ENCODE results near the gene DDX24.

The DDX24 gene

DNA sequence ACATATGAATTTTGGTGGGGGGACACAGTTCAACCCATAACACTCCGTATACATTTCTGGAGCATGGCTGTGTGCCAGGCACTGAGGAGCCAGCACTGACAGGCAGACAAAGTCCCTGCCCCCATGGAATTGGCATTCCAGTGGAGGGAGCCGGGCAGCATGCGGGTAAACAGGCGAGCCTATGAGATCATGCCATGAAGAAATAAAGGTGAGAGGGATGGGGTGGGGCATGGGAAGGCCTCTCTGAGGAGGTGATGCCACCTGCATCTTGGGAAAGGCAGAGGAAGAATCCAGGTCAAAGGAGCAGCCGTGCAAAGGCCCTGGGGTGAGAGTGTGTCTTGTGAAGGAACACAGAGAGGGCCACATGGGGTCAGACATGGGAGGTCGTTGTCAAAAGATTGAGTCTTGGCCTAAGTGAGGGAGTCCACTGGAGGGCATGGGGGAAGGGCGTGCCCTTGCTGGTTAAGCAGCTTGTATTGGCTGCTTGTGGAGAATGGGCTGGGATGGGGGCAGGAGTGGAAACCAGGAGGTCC, 51.3 kb downstream of the DDX24 start:
- no peak for DNase-seq

DNA sequence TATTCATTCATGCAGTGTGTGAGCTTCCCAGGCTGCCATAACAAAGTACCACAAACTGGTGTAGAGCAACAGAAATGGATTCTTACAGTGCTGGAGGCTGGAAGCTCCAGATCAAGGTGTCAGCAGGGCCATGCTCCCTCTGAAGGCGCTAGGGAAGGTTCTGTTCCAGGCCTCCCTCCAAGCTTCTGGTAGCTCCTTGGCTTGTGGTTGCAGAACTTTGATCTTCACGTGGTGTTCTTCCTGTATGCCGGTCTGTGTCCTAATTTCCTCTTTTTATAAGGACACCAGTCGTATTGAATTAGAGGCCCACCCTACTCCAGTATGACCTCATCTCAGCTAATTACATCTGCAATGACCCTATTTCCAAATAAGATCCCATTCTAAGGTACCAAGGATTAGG, 51.7 kb downstream of the DDX24 start:
- DNase-seq: no peak

DNA sequence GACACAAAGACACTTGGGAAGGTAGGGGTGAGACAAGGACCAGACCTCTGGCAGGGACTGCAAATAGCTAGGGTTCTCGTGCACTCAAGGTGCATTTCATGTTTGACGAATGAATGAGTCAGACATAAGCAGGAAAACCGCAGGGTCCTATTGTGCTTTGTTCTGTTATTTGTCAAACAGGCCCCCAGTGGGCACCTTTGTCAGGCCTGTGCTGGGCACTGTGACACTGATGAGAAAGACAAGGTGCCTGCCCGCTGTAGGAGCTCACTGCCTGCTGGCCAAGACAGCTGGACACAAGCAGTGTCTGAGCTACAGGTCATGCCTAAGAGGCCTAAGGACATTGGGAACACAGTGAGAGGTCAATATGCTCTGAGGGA, 52.6 kb downstream of the DDX24 start:
- DNase-seq: no peak

DNA sequence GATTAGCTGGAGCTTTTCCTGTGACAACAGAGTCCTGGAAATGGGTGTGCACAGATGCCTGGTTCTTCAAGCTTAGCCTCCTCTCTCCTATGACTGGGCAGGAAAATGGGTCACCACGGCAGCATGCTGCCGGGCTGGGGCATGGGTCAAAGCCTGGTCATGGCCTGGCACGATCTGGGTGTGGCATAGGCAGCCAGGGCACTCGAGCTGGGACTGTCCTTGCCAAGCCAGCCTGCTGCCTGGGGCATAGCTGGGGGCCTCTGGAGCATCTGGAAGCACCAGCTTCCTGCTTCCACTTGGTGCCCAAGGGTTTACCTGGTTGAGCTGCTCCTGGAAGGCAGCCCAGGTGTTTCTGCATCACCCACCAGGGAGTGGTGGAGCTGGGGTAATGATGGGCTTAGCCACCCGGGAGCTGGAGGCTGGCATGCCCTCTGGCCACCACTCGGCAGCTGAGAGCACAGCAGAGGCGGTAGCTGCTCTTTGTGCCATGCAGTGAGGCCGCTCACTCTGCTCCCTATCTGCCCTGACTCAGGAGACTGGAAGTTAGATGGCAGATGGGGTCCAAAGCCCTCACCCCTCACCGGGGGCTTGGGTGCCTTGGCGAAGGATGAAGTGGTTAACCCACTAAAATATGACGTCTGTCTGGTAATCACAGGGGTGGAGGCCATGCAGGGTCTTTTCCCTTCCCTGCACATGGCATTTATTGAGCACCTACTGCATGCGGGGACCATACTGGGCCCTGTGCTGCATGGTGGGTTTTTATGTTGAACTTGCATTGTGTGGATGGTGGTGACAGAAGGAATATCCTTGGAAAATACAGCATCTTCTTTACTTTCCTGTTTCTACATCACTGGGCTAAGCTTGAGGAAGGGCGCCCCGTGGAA, 53.2 kb downstream of the DDX24 start:
- DNase-seq: no peak

DNA sequence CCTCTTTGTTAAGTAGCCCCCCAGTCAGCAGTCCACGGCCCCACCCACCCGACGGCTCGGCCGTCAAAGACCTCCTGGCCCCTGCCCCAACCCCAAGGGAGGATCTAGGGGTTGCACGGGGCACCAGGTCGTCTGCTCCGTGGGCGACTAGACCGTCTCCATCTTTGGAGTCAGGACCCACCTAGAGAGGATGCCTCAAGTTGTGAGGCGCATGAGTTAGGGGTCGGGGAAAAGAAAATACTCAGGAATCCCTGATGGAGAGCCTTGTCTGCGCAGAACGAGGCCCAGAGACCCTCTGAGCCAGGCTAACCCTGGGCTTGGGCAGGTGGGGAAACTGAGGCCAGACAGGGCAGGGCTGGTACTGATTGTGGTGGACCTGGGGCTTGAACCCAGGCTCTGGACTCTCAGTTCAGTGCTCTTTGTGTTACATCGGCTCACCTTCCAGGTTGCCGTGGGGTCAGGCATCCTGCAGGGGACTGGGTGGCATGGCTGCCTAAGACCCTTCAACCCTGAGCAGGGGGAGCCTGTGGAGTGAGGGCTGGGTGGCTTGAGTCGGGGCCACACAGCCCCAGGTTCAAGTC, 54.0 kb downstream of the DDX24 start:
- DNase-seq: no peak

DNA sequence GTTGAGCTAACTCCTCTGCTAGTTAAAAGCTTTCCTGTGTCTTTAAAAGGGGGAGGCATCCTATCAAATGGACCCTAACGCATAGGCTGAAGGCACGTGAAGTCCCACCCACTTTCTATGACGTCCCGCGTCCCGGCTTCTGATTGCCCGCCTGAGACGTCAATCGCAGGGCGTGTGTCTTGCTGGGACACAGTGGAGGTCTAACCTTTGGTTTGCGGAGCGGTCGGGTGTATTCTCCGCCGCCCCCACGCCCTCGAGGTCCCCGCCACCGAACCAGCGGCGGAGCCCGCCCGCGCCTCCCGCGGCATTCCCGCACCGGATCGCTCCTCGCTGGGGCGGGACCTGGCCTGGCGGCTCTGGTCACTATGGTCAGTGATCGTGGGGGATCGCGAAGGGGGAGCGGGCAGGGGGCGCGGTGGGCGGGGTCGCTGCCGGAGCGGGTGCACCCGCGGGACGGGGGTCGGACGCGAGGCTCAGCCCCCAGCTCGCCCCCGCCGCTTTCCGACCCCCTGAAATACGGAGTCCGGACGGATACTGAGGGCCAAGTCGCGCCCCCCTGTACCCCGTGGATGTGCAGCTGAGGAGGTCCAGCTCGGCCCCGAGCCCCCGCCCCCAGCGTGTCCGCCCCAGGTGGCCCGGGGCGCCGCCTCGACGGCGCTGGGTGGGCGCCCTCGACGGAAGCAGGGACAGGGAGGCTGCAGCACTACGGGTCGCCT, 54.7 kb downstream of the DDX24 start, which contains the start of gene OTUB2:
OTUB2 (plus strand) TSS at position 168 of the 716 bp plus-strand sequence; CDS start at position 366, 198 bp downstream.
- DNase-seq: peak; percentile 99

DNA sequence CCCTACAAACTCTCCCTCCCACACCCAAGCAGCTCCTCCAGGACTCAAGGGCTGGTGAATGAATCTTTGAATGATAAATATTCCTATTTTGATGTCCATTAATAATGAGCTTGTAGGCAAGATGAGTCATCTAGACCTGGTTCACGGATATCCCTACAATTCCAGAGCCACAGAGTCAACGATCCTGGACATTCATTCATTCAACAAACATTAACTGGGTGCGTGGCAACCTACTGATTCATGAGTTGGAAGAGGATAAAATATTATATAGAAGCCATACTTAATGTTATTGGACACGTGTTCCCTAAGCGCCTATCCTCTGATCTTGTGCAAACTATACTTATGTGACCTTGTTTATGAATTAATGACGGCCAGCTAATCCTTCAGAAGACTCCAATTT, 55.3 kb downstream of the DDX24 start:
- peak; percentile 20 for DNase-seq

DNA sequence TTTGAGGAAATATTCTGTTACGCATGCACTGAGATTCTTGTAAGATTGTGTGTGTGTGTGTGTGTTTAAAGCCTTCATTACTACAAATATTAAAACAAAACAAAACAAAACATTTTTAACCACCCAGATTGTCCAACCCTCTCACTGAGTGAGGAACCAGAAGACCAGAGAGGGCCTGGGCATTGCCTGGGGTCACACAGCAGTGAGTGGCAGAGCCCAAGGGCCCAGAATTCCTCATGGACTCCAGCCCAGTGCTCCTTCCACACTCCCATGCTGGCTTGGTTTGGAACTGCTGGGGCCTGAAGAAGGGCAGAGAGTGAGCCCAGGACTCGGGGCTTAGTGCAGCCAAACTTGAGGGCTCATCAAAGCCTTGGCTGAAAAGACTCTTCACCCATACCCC, 56.5 kb downstream of the DDX24 start:
- no peak for DNase-seq

DNA sequence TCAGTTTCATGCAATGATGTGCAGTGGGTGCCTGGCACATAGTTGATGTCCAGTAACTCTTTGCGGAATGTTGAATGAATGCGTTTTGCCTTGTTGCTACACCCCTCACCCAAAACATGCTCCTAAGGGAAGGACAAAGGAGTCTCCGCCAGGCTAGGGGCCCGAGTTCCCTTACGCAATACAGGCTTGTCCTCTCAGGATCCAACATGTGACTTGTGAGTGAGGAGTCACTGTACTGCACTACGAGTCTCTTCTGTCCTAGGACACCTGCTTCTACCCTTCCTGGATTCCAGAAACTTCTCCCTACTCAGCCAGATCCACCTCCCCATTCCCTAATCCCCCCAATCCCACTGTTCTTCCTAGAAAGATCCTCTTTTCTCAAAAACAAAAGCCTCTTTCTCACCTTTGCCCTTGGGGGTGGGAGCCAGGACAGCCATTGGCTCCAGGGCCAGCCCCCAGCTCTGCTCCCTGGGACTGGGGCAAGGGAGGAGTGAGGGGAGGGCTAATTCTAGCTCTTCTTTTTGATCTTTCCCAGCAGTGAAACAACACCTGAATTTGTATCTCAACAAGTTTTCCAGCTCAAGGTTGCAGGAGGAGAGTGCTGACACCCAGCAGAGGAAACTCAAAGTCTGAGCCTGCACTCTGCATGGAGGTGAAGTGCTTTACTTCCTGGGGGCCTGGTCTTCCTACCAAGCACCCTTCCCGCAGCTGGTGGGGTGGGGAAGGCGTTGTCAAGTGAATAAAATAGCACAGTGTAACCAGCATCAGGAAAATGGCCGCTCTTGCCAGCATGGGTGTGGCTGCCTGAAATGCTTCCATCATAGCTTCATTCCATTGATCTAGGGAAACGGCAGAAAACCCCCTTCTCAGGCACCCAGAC, 58.2 kb downstream of the DDX24 start:
- no peak for DNase-seq

DNA sequence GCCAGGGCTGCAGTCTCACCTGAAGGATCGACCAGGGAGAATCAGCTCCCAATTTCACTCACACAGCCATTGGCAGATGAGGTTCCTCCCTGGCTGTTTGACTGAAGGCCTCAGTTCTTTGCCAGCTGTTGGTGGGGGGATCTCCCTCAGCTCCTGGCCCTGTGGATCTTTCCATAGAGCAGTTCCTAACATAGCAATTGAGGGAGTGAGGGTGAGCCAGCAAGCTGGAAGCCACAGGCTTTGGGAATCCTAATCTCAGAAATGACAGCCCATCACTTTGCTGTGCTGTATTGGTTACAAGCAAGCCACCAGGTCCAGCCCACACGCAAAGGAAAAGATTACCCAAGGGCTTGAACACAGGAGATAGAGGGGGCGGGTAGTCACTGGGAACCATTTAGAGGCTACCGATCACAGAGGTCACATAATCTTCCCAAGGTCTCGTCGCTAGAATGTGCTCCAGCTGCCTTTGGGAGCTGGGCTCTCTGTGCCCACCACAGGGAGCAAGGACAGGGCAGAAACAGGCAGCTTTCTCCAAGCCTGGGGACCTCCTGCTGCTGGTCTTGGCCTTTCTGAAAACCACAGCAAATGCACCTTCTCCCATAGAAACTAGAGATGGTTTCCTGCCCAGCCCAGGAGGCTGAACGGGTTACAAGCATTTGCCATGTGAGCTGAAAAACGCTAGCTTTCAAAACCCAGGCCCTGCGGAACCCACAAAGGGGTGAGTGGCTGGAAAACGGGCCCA, 59.4 kb downstream of the DDX24 start:
- no peak for DNase-seq

DNA sequence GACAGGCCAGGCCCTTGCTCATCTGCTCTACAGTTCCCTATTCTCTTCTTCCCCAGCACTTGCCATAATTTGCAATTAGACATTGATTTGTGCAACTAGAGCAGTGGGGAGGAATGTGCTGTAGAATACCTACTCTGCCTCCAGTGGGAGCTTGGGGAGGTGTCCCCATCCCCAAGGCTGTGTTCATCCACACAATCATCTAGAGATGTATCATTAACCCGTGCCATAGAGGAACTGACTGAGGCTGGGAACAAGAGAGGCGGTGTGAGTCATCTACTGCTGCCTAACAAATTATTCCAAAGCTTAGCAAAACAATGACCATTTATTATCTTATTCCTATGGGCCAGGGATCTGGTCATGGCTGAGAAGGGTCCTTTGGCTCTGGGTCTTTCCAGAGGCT, 60.0 kb downstream of the DDX24 start:
- peak; percentile 61 for DNase-seq

DNA sequence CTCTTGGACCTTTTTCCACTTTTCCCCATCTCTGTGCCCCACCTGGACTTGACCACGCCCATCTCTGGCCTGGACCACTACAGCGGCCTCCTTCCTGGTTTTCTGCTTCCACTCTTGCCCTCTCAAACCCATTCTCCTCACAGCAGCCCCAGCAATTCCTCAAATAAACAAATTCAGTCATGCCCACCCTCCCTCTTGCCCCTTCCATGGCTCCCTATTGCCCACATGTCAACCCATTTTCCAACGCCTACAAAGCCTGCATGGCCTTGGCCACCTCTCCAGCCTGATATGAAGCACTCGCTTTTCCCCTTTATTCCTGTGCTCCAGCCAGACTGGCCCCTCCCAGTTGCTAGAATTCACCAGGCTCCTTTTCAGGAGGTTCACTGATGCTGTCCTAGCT, 60.7 kb downstream of the DDX24 start:
- no peak for DNase-seq

DNA sequence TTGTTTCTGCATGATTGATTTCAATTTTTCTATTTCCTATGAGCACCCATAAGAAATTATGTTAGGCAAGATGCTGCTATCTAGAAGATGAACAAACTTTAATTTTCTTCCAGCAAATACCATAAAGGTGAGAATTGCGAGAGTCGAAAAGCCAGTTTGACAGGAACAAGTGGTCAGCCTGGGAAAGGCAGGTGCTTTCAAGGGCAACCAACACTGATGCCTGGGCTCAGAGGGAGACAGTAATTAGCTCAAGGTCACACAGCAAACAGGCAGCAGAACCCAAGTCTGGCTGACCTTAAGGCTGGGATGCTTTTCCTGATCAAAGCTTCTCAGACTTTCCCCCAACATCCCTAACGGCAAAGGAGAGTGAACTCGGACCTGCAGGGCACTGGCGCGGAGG, 61.7 kb downstream of the DDX24 start:
- DNase-seq: no peak

DNA sequence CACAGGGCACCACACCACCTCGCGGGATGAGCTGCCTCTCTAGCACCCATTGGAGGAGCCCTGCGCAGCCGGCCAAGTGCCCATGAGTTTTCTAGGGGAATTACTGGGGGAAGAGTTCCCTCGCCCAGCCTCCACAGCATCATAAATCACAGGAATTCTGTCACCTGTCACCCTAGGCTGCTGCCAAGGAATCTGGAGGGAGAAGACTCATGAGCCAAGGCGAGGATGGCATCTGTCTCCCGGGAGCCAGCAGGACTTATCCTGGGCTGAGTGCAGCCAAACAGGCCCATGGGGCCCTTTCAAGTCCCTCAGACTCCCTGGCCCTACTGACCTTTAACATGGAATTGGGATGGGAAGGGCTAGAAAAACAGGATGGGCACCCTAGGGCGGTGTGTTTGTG, 62.7 kb downstream of the DDX24 start:
- no peak for DNase-seq

DNA sequence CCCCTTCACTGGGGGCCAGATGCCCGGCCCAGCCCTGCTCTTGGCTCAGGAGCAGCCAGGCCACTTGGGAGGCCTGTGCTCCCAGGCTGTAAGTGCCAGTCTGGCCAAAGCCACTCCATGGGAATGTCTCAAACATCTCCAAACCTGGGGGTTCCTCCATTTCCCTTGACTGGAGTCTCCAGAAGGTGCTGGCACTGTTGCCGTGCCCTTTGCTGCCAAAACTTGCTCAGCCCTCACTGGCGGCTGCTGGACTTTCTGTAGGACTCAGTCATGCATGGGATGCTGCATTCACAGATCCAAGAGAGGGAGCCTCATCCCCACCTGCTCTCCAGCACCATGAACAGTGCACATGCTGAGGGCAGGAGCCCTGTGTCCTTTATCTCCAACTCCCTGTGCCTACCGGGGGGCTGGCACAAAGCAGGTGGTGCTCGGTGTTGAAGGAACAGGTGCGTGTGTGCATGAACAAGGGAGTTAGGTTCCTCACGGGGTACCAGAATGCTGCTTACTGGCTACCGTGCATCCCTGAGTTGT, 64.5 kb downstream of the DDX24 start:
- no peak for DNase-seq

DNA sequence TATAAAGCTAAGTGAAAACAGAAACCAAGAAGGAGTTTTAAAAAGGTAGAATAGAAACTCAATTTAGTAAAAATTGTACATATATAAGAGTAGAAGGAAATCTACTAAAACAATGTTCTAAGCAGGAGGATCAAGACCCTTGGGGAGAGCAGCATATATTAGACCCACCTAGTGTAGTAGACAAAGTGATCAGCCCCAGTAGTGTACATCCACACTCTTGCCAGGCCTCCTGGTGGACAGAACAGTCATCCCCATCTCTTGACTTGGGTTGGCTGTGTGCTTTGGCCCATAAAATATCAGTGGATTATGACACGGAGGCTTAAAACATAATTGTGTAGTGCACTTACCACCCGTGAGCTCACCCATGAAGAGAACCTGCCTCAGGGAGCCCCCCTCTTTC, 65.8 kb downstream of the DDX24 start:
- no peak for DNase-seq

DNA sequence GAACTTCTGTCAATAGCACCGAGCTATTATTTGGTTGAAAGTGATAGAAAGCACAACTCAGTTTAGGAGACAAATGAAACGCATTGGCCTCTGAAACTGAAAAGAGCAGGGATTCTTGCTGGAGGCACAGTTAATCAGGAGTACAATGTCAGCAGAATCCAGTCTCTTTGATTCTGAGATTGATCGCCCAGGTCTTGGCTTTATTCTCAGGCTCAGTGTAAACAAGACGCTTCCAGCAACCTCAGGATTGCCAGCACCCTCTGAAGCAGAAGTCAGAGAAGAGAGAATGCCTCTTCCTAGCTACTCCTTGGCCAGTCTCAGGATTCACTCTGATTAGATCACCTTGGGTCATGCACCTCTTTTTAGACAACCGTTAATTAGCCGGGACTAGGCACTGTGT, 66.6 kb downstream of the DDX24 start:
- DNase-seq: no peak

DNA sequence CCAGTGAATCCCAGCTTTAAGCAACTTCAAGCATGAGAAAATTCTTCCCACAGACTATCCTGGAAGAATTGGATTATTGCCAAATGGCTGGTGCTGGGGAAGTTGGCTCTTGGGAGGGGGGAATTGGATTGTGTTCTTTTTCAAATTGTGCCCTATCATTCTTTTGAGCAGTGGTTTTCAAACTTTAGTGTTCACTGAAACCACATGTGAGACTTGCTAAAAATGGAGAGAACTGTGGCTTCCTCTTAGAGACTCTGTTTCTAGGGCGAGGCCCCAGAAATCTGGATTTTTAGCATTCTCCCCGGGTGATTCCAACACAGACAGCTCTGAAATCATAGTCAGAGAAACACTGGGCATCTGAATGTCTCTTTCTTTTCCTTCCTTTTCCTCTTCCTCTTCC, 69.2 kb downstream of the DDX24 start:
- peak; percentile 50 for DNase-seq

DNA sequence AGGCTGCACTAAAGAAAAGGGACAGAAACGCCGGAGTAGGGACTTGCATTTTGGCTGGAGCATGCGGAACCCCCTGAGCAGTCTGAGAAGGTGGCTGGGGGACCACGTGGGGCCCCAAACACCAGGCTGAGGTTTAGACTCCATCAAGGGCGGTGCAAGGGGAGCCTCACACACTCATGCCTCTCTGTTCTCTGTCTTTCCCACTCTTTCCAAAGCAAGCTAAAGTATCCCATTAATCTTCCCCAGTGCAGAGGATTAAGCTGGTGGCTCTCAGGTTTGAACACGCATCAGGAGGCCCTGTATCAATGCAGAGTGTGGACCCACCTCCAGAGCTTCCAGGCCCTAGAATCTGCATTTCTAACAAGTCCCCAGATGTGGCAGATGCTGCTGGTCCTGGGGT, 70.4 kb downstream of the DDX24 start:
- DNase-seq: no peak

DNA sequence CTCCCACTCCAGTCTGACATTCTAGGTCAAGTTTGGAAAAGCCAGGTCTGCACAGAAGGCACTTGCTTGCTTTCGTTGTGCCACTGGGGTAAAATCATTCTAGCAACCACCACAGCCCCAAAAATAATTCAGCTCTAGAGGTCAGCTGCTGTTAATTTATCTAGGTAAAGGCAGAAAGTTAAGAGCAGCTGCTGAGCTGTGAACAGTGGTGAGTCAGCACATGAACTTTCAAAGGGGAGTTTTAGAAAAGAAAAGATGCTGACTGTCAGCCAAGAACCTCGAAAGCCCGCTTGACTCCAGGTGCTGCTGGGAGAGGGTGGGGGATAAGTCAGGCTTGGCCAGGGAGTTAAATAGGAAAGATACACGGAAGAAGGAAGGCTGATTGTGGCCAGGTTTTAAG, 71.2 kb downstream of the DDX24 start:
- DNase-seq: peak; percentile 16

DNA sequence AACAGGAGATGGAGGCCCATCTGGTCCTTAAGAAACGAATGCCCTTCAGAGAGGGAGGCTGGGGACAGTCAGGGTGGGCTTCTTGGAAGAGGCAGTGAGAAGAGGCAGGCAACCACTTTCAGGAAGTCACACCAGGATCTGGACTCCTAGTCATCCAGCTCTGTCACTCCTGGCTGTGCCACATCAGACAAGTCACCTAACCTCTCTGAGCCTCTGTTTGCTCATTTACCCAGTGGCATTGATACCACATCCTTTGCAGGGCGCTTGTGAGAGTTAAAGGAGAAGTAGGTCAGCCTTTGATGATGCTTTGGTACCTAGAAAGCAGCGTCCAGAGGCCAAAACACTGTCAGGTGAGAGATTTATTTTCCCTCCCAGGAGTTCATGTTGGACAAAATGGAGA, 72.8 kb downstream of the DDX24 start:
- no peak for DNase-seq

All from fibroblast of skin of back (primary cell).